ENCODE results near the gene TTLL10.

DNA sequence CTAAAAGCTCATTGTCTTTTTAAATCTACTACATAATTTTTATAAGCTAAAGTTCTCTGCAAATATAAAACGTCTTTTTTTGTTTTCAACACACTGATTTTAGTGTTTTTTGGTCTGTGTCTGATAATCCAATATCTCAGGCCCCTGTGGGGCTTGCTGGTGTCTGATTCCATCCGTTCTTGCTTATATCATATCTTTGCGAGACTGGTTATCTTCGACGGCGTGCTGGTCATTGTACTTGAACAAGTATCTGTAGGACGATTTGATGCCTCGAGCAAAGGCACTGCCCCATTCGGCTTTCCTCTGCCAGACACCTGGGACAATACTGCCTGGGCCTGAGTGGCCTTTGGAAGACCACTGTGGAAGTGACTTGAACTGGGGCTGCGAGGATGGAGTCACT is 18.4 kb upstream of the TTLL10 start:
- TF ChIP-seq, protein P1, sequence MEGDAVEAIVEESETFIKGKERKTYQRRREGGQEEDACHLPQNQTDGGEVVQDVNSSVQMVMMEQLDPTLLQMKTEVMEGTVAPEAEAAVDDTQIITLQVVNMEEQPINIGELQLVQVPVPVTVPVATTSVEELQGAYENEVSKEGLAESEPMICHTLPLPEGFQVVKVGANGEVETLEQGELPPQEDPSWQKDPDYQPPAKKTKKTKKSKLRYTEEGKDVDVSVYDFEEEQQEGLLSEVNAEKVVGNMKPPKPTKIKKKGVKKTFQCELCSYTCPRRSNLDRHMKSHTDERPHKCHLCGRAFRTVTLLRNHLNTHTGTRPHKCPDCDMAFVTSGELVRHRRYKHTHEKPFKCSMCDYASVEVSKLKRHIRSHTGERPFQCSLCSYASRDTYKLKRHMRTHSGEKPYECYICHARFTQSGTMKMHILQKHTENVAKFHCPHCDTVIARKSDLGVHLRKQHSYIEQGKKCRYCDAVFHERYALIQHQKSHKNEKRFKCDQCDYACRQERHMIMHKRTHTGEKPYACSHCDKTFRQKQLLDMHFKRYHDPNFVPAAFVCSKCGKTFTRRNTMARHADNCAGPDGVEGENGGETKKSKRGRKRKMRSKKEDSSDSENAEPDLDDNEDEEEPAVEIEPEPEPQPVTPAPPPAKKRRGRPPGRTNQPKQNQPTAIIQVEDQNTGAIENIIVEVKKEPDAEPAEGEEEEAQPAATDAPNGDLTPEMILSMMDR (IDR thresholded peaks at IDR 0.05) = no peak
- no peak for TF ChIP-seq POLR2A (IDR thresholded peaks at IDR 0.05)
- no peak for TF ChIP-seq EP300 (IDR thresholded peaks at IDR 0.05)

Data from gastroesophageal sphincter (tissue), 3 donors.